A673 (cell line): ENCODE results near the gene BBS7. TPM values are rescaled to one million over a fixed set of nuclear protein-coding genes. Genes with fewer than 3 reads are reported as not detected.

Experiments
- BruUV-seq: library from RNA; stranded (reverse); fragments of 400-500 nt; replicated peaks from 2 replicates; lab custom pipeline; 2021; lab: Mats Ljungman, UMichigan
- CTCF ChIA-PET: fragments of 300-600 bp; sonication (Branson Sonifier 250); formaldehyde crosslinking; loops from one replicate; lab custom pipeline; 2022; ENCODE audit warnings: antibody characterized with exemption; lab: Charles Lee
- POLR2A ChIA-PET: fragments of 300-600 bp; sonication (Branson Sonifier 250); formaldehyde crosslinking; loops from one replicate; lab custom pipeline; 2022; ENCODE audit warnings: antibody characterized with exemption; ENCODE audit not compliant: low non-redundant PET; lab: Charles Lee
- DNase-seq: peaks from one replicate; pipeline ENCODE4 v3.0.0-alpha.2; 2015; ENCODE audit warnings: low spot score
- H3K27ac ChIP-seq: fragments of 200-600 bp; sonication (generic); 2 replicates; pipeline ENCODE4 v1.5.1; 2016; ENCODE audit warnings: mixed run types, low read depth, mild to moderate bottlenecking, mixed read lengths, antibody characterized with exemption, low read length; ENCODE audit not compliant: poor library complexity, severe bottlenecking
- H3K27me3 ChIP-seq: fragments of 200-600 bp; sonication (generic); replicated peaks from 2 replicates; pipeline ENCODE4 v1.6.1; 2017; ENCODE audit warnings: mixed run types, low read depth, mild to moderate bottlenecking, mixed read lengths, antibody characterized with exemption, low read length; ENCODE audit not compliant: insufficient read depth, poor library complexity
- H3K36me3 ChIP-seq: fragments of 200-600 bp; sonication (generic); 2 replicates; pipeline ENCODE4 v1.6.1; 2016; ENCODE audit warnings: mixed run types, mild to moderate bottlenecking, mixed read lengths, antibody characterized with exemption, low read length; ENCODE audit not compliant: insufficient read depth, poor library complexity, severe bottlenecking
- H3K4me1 ChIP-seq: fragments of 200-600 bp; sonication (generic); 2 replicates; pipeline ENCODE4 v1.6.1; 2017; ENCODE audit warnings: mixed run types, mild to moderate bottlenecking, mixed read lengths, antibody characterized with exemption, low read length; ENCODE audit not compliant: insufficient read depth, poor library complexity, severe bottlenecking
- H3K4me3 ChIP-seq: fragments of 200-600 bp; sonication (generic); 2 replicates; pipeline ENCODE4 v1.5.1; 2016; ENCODE audit warnings: low read depth, mixed run types, mild to moderate bottlenecking, mixed read lengths, low read length; ENCODE audit not compliant: poor library complexity, severe bottlenecking
- H3K9me3 ChIP-seq: fragments of 200-600 bp; sonication (generic); 2 replicates; pipeline ENCODE4 v1.6.1; 2016; ENCODE audit warnings: mixed run types, low read depth, mild to moderate bottlenecking, mixed read lengths, antibody characterized with exemption, low read length; ENCODE audit not compliant: poor library complexity, severe bottlenecking
- CTCF ChIP-seq: fragments of 300-800, 200-600 bp; sonication (generic); conservative IDR thresholded peaks from 2 replicates; pipeline ENCODE4 v1.5.1; 2017; ENCODE audit warnings: low read depth, mild to moderate bottlenecking, antibody characterized with exemption, low read length, moderate library complexity, mixed read lengths
- EZH2 ChIP-seq: fragments of 200-600 bp; sonication (generic); IDR thresholded peaks from 2 replicates; pipeline ENCODE4 v1.6.1; 2017; ENCODE audit warnings: borderline replicate concordance, low read depth, mild to moderate bottlenecking, mixed read lengths, antibody characterized with exemption, low read length; ENCODE audit not compliant: poor library complexity, severe bottlenecking
- intact Hi-C: fragments of 100-400 bp; cut with micrococcal nuclease; formaldehyde crosslinking; loops from one replicate; pipeline ENCODE4 v1.10.0; 2022; ENCODE audit not compliant: unreplicated experiment
- total RNA-seq: library from RNA; stranded (reverse); gene quantifications from 2 replicates; pipeline ENCODE4 v1.2.3, GENCODE V29; 2021

BBS7 gene
- total RNA-seq, 1 experiment from 2014 or later: 26.7 TPM

DNA sequence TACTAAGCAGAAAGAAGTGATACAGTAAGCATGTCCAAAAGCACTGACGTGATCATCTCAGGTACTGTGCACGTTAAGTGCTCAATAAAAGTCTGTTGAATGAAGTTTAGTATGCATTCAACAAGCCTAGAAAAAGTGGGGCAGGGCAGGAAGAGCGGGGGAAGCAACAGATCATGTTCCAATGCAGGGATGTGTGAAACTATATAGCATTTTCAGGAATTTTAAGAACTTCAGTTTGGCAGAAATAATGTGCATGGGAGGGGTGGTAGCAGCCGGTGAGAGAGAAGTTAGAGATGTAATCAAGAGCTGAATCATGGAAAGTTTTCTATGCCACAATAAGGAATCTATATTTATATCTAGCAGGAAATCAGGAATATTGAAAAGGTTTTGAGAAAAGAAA is 27.4 kb downstream of the BBS7 start:
- ChIA-PET POLR2A (no interaction called here), CTCF (no interaction called here)
- Histone ChIP-seq H3K27ac (no peak overlapping the region), H3K4me1 (no peaks in the 10 kb centered on the region), H3K36me3 (peaks cover under 1% of the 10 kb centered on the region), H3K9me3 (no peaks in the 10 kb centered on the region), H3K4me3 (no peak overlapping the region), H3K27me3 (no peaks in the 10 kb centered on the region)
- TF ChIP-seq CTCF: no peak
- no peak for TF ChIP-seq EZH2
- no TSS peak for BruUV-seq
- no peak for DNase-seq
- intact Hi-C loops: no loop called here

DNA sequence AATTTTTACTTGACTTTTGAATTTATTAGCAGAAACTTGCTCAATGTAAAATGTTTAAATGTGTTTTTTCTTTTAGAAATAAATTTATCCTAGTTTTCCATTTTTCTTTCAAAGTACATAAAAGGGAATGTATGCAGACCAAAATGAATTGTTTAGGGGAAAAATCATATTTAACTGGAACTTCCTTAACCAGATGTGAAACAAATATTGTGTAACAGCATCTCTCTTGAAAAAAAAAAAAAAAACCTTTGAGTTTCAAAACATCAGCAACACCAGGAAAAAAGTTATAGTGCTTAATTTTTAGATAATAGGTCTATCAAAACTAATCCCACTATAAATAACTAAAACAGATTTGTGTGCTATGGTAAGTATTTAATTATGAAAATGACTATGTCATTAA is 32.1 kb downstream of the BBS7 start:
- Histone ChIP-seq H3K27me3 (no peaks in the 10 kb centered on the region), H3K9me3 (no peaks in the 10 kb centered on the region), H3K4me1 (no peaks in the 10 kb centered on the region), H3K27ac (no peak overlapping the region), H3K36me3 (peaks cover 3% of the 10 kb centered on the region), H3K4me3 (no peak overlapping the region)
- no TSS peak for BruUV-seq
- DNase-seq: no peak
- intact Hi-C loops: no loop called here
- POLR2A ChIA-PET: no interaction called here
- CTCF ChIA-PET: no interaction called here
- TF ChIP-seq CTCF: no peak
- TF ChIP-seq EZH2: no peak

DNA sequence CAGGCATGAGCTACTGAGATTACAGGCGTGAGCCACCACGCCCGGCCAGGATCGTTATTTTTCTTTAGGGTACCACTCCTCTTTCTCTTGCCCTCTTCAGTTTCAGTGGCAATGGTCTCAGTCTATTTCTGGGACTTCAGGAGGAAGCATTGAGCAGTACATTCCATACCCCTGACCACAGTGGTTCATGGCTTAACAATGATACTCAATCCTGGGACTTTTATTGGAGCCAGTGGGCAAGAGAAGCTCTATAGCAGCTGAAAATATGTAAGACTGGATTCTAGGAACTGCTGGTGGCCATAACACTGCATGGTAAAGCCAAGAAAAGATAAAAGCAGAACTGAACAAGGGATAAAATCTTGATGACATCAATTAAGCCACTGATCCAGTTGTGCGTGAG is 40.8 kb downstream of the BBS7 start:
- intact Hi-C loops: no loop called here
- no peak overlapping the region for H3K4me3 ChIP-seq
- TF ChIP-seq EZH2: no peak
- no peak for TF ChIP-seq CTCF
- no peak overlapping the region for H3K27ac ChIP-seq
- ChIA-PET POLR2A (interaction anchor here (0.6 kb wide), 1 partner anchor 40 kb away, joined by 3 read pairs; no protein-coding TSS in a partner anchor), CTCF (no interaction called here)
- H3K27me3 ChIP-seq: no peaks in the 10 kb centered on the region
- H3K36me3 ChIP-seq: no peaks in the 10 kb centered on the region
- H3K4me1 ChIP-seq: peaks cover 5% of the 10 kb centered on the region
- BruUV-seq: no TSS peak
- H3K9me3 ChIP-seq: no peaks in the 10 kb centered on the region
- no peak for DNase-seq
